Psoas muscle (tissue), 8 donors: ENCODE results near the gene DLK1. TPM values are rescaled to one million over a fixed set of nuclear protein-coding genes. Genes with fewer than 3 reads are reported as not detected.

Experiments used
- ATAC-seq, 4 donors: fragments of 200-7000 bp; cut with Tn5 transposase; one replicate each; pipeline ENCODE4 v1.9.1; 2020; ENCODE audit warnings: moderate library complexity in 3 of 4, mild to moderate bottlenecking in 2 of 4
- DNase-seq, 2 donors: peaks; one replicate each; pipeline ENCODE4 v3.0.0-alpha.2; 2020
- H3K27ac ChIP-seq: fragments of 200-600 bp; one replicate; pipeline ENCODE4 v1.8.0; 2022
- H3K27me3 ChIP-seq, 3 donors: fragments of 200-600 bp in 1 of 3; one replicate each; pipeline versions ENCODE4 v1.6.1 to v1.8.0; 2013 to 2022; ENCODE audit warnings: low read length in 2 of 3, mild to moderate bottlenecking in 2 of 3, moderate library complexity in 1 of 3; ENCODE audit not compliant: insufficient read depth in 3 of 3
- H3K36me3 ChIP-seq, 2 donors: fragments of 200-600 bp in 1 of 2; one replicate each; pipeline versions ENCODE4 v1.6.1 to v1.8.0; 2013 to 2022; ENCODE audit warnings: low read depth in 1 of 2, mild to moderate bottlenecking in 1 of 2, moderate library complexity in 1 of 2; ENCODE audit not compliant: insufficient read depth in 1 of 2
- H3K4me1 ChIP-seq: fragments of 200-600 bp; one replicate; pipeline ENCODE4 v1.8.0; 2022
- H3K4me3 ChIP-seq: fragments of 200-600 bp; one replicate; pipeline ENCODE4 v1.8.0; 2022; ENCODE audit warnings: mild to moderate bottlenecking
- H3K9me3 ChIP-seq: fragments of 200-600 bp; one replicate; pipeline ENCODE4 v1.8.0; 2022
- WGBS, 3 donors: extraction: QIAGEN DNeasy Blood & Tissue Kit; methylation state at CpG; one replicate each; pipeline versions ENCODE4 v1.1.6 to v1.1.7; 2013; 5-methylcytosine and 5-hydroxymethylcytosine counted together
- intact Hi-C, 2 donors: fragments of 100-400 bp; cut with DNase I; formaldehyde crosslinking; loops; one replicate each; pipeline versions ENCODE4 v1.11.0 to v1.14.2; 2022
- polyA plus RNA-seq, 3 donors: library from polyadenylated mRNA; stranded (reverse); fragments of 200-250 nt; gene quantifications; one replicate each; pipeline ENCODE4 v1.2.3, GENCODE V29; 2013
- total RNA-seq, 4 donors: library from RNA; stranded (reverse); fragmentation: NEBNext Ultra II Directional in 2 of 4; extraction: Animal tissue kit (Norgen Biotek cat#: 25700) in 2 of 4; gene quantifications; one replicate each; pipeline versions ENCODE4 v1.2.1 to v1.2.4, GENCODE V29; 2021 to 2023
- TF ChIP-seq, protein P1 (sequence below): fragments of 200-600 bp; IDR thresholded peaks from one replicate; pipeline ENCODE4 v1.8.0; 2022; ENCODE audit warnings: antibody characterized with exemption
- donor health status: healthy with polysubstance abuse.
- donor health status: DM: no; HTN: no; CAD: no; lungs with moderate emphysema.
- donor health status: Bipolar disorder and iron deficiency.
- donor health status: healthy.
- donor health status: DM: yes; HTN: yes; CAD: no.
- donor health status: DM: no; HTN: no; CAD: no.
- donor health status: DM: no; HTN: no; CAD: no.
- donor health status: DM: yes; HTN: yes; CAD: no.

The DLK1 gene
- total and polyA plus RNA-seq, 7 donors = 2.6 to 39.9 (median 12.1) TPM

GRCh38 chr14:100682749-100683148 lies 43.9 kb upstream of the DLK1 start:
- TF ChIP-seq, protein P1, sequence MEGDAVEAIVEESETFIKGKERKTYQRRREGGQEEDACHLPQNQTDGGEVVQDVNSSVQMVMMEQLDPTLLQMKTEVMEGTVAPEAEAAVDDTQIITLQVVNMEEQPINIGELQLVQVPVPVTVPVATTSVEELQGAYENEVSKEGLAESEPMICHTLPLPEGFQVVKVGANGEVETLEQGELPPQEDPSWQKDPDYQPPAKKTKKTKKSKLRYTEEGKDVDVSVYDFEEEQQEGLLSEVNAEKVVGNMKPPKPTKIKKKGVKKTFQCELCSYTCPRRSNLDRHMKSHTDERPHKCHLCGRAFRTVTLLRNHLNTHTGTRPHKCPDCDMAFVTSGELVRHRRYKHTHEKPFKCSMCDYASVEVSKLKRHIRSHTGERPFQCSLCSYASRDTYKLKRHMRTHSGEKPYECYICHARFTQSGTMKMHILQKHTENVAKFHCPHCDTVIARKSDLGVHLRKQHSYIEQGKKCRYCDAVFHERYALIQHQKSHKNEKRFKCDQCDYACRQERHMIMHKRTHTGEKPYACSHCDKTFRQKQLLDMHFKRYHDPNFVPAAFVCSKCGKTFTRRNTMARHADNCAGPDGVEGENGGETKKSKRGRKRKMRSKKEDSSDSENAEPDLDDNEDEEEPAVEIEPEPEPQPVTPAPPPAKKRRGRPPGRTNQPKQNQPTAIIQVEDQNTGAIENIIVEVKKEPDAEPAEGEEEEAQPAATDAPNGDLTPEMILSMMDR = no peak
- DNase-seq (no peak), ATAC-seq (no peak)
- intact Hi-C loops = no loop called here
- H3K9me3 ChIP-seq = no peaks in the 10 kb centered on the region
- H3K4me1 ChIP-seq = peaks cover 8% of the 10 kb centered on the region
- H3K27ac ChIP-seq = no peak overlapping the region
- H3K4me3 ChIP-seq = no peak overlapping the region
- peaks cover 0 to 22% (median 0%) of the 10 kb centered on the region in 3 donors for H3K27me3 ChIP-seq
- 80 to 85% (median 82%) methylated on average over 2 of the region's 2 CpGs for WGBS, 3 donors
- H3K36me3 ChIP-seq = no peaks in the 10 kb centered on the region

- H3K4me3 ChIP-seq = no peak overlapping the region
- ATAC-seq = no peak
- no peak overlapping the region for H3K27ac ChIP-seq
- no peaks in the 10 kb centered on the region for H3K36me3 ChIP-seq
- TF ChIP-seq, protein P1 = no peak
- WGBS, 3 donors = 56 to 61% (median 59%) methylated on average over 7 of the region's 7 CpGs
- intact Hi-C loops = no loop called here
- no peak for DNase-seq
- peaks cover 0 to 20% (median 0%) of the 10 kb centered on the region in 3 donors for H3K27me3 ChIP-seq
- H3K4me1 ChIP-seq = peaks cover 8% of the 10 kb centered on the region
- H3K9me3 ChIP-seq = no peaks in the 10 kb centered on the region
Measured at GRCh38 chr14:100683578-100683977, 43.1 kb upstream of the DLK1 start.

GRCh38 chr14:100684154-100684553 lies 42.5 kb upstream of the DLK1 start:
- Histone ChIP-seq H3K4me3 (no peak overlapping the region), H3K27me3 (peaks cover 0 to 15% (median 0%) of the 10 kb centered on the region in 3 donors), H3K27ac (no peak overlapping the region), H3K9me3 (no peaks in the 10 kb centered on the region), H3K36me3 (no peaks in the 10 kb centered on the region), H3K4me1 (peaks cover 8% of the 10 kb centered on the region)
- intact Hi-C loops = no loop called here
- ATAC-seq (no peak), DNase-seq (no peak)
- TF ChIP-seq, protein P1 = no peak
- WGBS, 3 donors = 68 to 82% (median 79%) methylated on average over 6 of the region's 6 CpGs

DNA sequence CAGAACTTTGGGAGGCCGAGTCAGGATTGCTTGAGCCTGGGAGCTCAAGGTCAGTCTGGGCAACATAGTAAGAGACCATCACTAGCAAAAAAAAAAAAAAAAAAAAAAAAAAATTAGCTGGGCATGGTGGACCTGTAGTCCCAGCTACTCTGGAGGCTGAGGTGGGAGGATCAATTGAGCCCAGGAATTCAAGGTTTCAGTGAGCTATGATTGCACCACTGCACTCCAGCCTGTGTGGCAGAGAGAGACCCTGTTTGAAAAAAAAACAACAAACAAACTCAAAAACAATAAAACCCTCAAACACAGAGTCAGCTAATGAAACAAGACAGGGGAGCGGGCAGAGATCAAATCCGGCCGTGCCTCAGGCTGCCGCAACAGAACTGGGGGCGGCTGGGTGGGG lies 41.7 kb upstream of the DLK1 start:
- H3K4me3 ChIP-seq = no peak overlapping the region
- DNase-seq (no peak), ATAC-seq (no peak)
- H3K27me3 ChIP-seq = peaks cover 0 to 7% (median 0%) of the 10 kb centered on the region in 3 donors
- intact Hi-C loops = no loop called here
- H3K9me3 ChIP-seq = no peaks in the 10 kb centered on the region
- H3K27ac ChIP-seq = no peak overlapping the region
- H3K4me1 ChIP-seq = peaks cover 5% of the 10 kb centered on the region
- TF ChIP-seq, protein P1 = no peak
- no peaks in the 10 kb centered on the region for H3K36me3 ChIP-seq
- WGBS, 3 donors = 94 to 98% (median 97%) methylated on average over 6 of the region's 6 CpGs

- Histone ChIP-seq H3K9me3 (no peaks in the 10 kb centered on the region), H3K27ac (no peak overlapping the region), H3K4me3 (no peak overlapping the region), H3K4me1 (no peaks in the 10 kb centered on the region), H3K27me3 (peaks cover 0 to 11% (median 0%) of the 10 kb centered on the region in 3 donors), H3K36me3 (no peaks in the 10 kb centered on the region)
- intact Hi-C loops = no loop called here
- 87 to 91% (median 90%) methylated on average over 2 to 4 of the region's 4 CpGs for WGBS, 3 donors
- DNase-seq (no peak), ATAC-seq (no peak)
- TF ChIP-seq, protein P1 = no peak
Measured at GRCh38 chr14:100686858-100687257, 39.8 kb upstream of the DLK1 start.
